Right ventricle myocardium superior (tissue), 1 donor: ENCODE data around the gene RAMAC. TPM values are rescaled to one million over a fixed set of nuclear protein-coding genes. Genes with fewer than 3 reads are reported as not detected.
"Not testable (repeated sequence)": the region's sequence is repeated elsewhere in the genome, so short reads cannot be mapped to it uniquely, and the experiment has no call there.

Experiments
- ATAC-seq: fragments of 200-7000 bp; cut with Tn5 transposase; one replicate; pipeline ENCODE4 v1.9.1; 2020; ENCODE audit warnings: mild to moderate bottlenecking; ENCODE audit not compliant: poor library complexity
- DNase-seq: peaks from one replicate; pipeline ENCODE4 v3.0.0-alpha.2; 2020
- intact Hi-C: fragments of 100-400 bp; cut with DNase I; formaldehyde crosslinking; loops from one replicate; pipeline ENCODE4 v1.11.2; 2022
- long read RNA-seq: library from polyadenylated mRNA; unstranded; transcript quantifications from one replicate; pipeline ENCODE4 v2.0.0, GENCODE V29; 2021
- total RNA-seq: library from RNA; stranded (reverse); fragmentation: NEBNext Ultra II Directional; extraction: Animal tissue kit (Norgen Biotek cat#: 25700); gene quantifications from one replicate; pipeline ENCODE4 v1.2.1, GENCODE V29; 2021
- donor health status: DM: no; HTN: yes; CAD: no; lungs with severe emphysema.

Gene RAMAC
- 11.8 TPM for total RNA-seq
- long read RNA-seq, transcript RAMAC-201 (4 exons, 1,568 nt) = major isoform, 28 of 29 reads
- long read RNA-seq, partial matches to known transcripts = 0 of 29 reads
- long read RNA-seq, other reads (novel, unspliced or antisense) = 1 of 29 reads

GRCh38 chr15:82985688-82986441 lies at the start of gene RAMAC:
Gene RAMAC (plus strand): TSS chr15:82986210. CDS start chr15:82989019, 2,809 bp downstream.
- intact Hi-C loops = loop anchor here (10.0 kb wide), 1 partner anchor 441 kb away; the partner anchor contains the start of gene RPS17
- ATAC-seq = peak; percentile 99
- peak; percentile 95 for DNase-seq

- intact Hi-C loops = no loop called here
- DNase-seq (no peak), ATAC-seq (no peak)
Measured at GRCh38 chr15:82936966-82937711, 48.9 kb upstream of the RAMAC start.

GRCh38 chr15:82937712-82938058 lies 48.3 kb upstream of the RAMAC start:
- ATAC-seq = no peak
- intact Hi-C loops = no loop called here
- DNase-seq = no peak

GRCh38 chr15:82939678-82940077 lies 46.3 kb upstream of the RAMAC start:
- ATAC-seq, intact Hi-C loops, DNase-seq: not testable (repeated sequence)

GRCh38 chr15:82942691-82943090 lies 43.3 kb upstream of the RAMAC start:
- intact Hi-C loops = no loop called here
- DNase-seq = no peak
- no peak for ATAC-seq

GRCh38 chr15:82943176-82943575 lies 42.8 kb upstream of the RAMAC start:
- DNase-seq (no peak), ATAC-seq (no peak)
- intact Hi-C loops = no loop called here

GRCh38 chr15:82944056-82944455 lies 42.0 kb upstream of the RAMAC start:
- DNase-seq = no peak
- intact Hi-C loops = no loop called here
- no peak for ATAC-seq

GRCh38 chr15:82944821-82945220 lies 41.2 kb upstream of the RAMAC start:
- ATAC-seq = no peak
- intact Hi-C loops = no loop called here

GRCh38 chr15:82945326-82945725 lies 40.7 kb upstream of the RAMAC start:
- ATAC-seq (no peak), DNase-seq (no peak)
- intact Hi-C loops = no loop called here

More at GRCh38 chr15:82944821-82945220, 41.2 kb upstream of the RAMAC start:
- no peak for DNase-seq

GRCh38 chr15:82946155-82946701 lies 39.8 kb upstream of the RAMAC start:
- intact Hi-C loops = no loop called here

GRCh38 chr15:82950295-82950694 lies 35.7 kb upstream of the RAMAC start:
- intact Hi-C loops = no loop called here
- ATAC-seq (no peak), DNase-seq (no peak)

More at GRCh38 chr15:82946155-82946701, 39.8 kb upstream of the RAMAC start:
- ATAC-seq (no peak), DNase-seq (no peak)

GRCh38 chr15:82950746-82951370 lies 35.2 kb upstream of the RAMAC start:
- no peak for ATAC-seq
- intact Hi-C loops = no loop called here
- DNase-seq = no peak

GRCh38 chr15:82951472-82952157 lies 34.4 kb upstream of the RAMAC start:
- no peak for ATAC-seq
- intact Hi-C loops = no loop called here
- DNase-seq = no peak

- intact Hi-C loops = no loop called here
- DNase-seq = peak; percentile 54
Measured at GRCh38 chr15:82952158-82953081, 33.6 kb upstream of the RAMAC start, which contains the start of gene HOMER2. Gene HOMER2 (minus strand): TSS chr15:82952720. CDS start chr15:82952535, 185 bp downstream.

GRCh38 chr15:82958638-82959037 lies 27.4 kb upstream of the RAMAC start:
- peak; percentile 64 for ATAC-seq
- DNase-seq = no peak
- intact Hi-C loops = no loop called here

More at GRCh38 chr15:82952158-82953081, 33.6 kb upstream of the RAMAC start, which contains the start of gene HOMER2:
- ATAC-seq = peak; percentile 71

- no peak for ATAC-seq
- no peak for DNase-seq
- intact Hi-C loops = no loop called here
Measured at GRCh38 chr15:82959423-82959822, 26.6 kb upstream of the RAMAC start.

GRCh38 chr15:82960766-82961165 lies 25.2 kb upstream of the RAMAC start:
- DNase-seq (no peak), ATAC-seq (no peak)
- intact Hi-C loops = loop anchor here (10.0 kb wide), 1 partner anchor 56 kb away; no protein-coding TSS in a partner anchor
